Activated CD8-positive, alpha-beta memory T cell treated with anti-CD3 and anti-CD28 coated beads, Interleukin-2, amount 50 U/mL, for 1 hour (primary cell): Measurements from ENCODE around the gene ATP6V1F.

Source experiments
- DNase-seq: peaks from one replicate; pipeline ENCODE4 v3.0.0-alpha.2; 2020; ENCODE audit errors: extremely low read depth

Gene ATP6V1F

DNA sequence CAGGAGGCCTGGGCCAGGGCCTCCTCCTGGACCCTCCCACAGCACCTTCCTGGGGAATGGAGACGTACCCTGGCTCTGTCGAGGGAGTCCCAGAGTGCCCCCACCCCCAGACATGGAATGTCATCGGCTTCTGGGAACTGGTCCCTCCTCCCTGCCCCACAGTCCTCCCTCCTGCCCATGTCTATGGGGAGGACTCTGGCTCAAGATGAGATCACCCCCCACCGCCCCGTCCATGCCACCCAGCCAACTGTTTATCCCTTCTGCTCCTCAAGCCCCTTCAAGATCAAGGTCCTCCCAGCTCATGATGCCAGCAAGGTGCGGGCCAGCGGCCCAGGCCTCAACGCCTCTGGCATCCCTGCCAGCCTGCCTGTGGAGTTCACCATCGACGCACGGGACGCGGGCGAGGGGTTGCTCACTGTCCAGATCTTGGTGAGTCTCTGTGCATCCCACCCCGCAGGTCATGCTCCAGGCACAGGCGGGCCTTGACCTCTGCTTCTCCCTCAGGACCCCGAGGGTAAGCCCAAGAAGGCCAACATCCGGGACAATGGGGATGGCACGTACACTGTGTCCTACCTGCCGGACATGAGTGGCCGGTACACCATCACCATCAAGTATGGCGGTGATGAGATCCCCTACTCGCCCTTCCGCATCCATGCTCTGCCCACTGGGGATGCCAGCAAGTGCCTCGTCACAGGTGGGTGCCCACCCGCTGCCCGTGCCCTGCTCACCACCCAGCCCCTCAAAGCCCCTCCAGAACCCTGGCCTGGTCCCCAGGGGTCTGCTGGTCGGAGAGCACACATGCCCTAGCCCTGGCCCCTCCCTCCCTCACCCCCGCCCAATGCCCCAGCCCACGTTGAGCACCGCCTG lies 14.1 kb upstream of the ATP6V1F start:
- DNase-seq = no peak

DNA sequence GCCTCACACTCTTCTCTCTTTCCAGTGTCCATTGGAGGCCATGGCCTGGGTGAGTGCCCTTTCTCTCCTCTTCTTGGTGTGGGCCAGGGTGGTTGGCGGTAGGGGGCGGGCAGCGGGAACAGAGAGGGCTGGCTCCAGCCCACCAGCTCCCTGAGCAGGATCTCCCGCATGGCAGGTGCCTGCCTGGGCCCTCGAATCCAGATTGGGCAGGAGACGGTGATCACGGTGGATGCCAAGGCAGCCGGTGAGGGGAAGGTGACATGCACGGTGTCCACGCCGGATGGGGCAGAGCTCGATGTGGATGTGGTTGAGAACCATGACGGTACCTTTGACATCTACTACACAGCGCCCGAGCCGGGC lies 13.5 kb upstream of the ATP6V1F start:
- DNase-seq = no peak

DNA sequence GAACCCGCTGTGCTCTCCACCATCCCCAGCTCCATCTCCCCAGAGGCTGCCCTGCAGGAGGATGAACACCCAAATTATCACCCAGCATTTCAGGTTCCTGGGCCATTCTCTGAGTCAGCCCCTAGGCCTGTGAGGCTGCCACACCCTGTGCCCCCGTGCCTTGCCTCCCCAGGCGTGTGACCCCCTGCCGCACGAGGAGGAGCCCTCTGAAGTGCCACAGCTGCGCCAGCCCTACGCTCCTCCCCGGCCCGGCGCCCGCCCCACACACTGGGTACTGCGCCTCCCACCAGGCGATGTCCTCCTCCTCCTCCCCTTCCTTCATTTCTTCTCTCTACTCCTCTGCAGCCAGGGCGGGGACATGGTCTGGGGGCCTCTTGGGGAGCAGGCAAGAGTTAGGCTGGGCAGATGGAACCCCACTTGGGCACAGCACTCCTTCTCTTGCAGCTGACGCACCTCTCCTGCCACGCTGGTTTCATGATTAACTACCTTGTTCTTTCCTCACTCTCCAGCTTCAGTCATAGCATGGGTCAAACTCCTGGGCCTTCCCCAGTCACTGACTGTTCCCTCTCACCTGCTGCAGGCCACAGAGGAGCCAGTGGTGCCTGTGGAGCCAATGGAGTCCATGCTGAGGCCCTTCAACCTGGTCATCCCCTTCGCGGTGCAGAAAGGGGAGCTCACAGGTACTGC lies 12.7 kb upstream of the ATP6V1F start:
- DNase-seq = no peak

DNA sequence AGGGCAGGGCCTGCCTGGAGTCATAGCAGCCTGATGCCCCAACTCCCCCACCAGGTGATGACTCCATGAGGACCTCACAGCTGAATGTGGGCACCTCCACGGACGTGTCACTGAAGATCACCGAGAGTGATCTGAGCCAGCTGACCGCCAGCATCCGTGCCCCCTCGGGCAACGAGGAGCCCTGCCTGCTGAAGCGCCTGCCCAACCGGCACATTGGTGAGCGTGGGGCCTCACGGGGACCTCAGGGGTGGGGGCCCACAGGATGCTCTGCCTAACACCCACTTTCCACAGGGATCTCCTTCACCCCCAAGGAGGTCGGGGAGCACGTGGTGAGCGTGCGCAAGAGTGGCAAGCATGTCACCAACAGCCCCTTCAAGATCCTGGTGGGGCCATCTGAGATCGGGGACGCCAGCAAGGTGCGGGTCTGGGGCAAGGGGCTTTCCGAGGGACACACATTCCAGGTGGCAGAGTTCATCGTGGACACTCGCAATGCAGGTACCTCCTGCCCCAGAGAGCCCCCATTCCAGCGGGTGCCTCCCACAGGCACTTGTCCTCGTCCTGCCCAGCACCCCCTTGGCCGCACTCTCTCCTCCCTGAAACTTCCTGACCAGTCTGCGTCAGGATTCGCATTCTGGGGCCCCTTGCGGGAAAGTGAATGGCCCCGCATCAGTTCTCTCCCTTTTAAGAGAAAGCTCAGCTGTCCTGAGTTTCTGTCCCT lies 10.0 kb upstream of the ATP6V1F start:
- no peak for DNase-seq

DNA sequence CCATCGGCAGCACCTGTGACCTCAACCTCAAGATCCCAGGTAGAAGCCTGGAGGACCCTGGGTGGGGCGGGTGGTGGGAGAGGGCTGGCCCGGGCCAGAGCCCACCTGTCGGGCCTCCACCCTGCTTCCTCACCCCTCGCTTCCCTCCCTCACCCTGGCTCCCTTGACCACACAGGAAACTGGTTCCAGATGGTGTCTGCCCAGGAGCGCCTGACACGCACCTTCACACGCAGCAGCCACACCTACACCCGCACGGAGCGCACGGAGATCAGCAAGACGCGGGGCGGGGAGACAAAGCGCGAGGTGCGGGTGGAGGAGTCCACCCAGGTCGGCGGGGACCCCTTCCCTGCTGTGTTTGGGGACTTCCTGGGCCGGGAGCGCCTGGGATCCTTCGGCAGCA lies 8.9 kb upstream of the ATP6V1F start:
- no peak for DNase-seq

DNA sequence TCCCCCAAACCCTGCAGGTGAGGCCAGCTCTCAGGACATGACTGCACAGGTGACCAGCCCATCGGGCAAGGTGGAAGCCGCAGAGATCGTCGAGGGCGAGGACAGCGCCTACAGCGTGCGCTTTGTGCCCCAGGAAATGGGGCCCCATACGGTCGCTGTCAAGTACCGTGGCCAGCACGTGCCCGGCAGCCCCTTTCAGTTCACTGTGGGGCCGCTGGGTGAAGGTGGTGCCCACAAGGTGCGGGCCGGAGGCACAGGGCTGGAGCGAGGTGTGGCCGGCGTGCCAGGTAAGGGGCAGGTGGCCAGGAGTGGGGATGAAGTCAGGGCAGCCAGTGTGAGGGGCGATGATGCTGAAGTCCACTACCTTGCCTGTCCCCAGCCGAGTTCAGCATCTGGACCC lies 8.3 kb upstream of the ATP6V1F start:
- DNase-seq = no peak

DNA sequence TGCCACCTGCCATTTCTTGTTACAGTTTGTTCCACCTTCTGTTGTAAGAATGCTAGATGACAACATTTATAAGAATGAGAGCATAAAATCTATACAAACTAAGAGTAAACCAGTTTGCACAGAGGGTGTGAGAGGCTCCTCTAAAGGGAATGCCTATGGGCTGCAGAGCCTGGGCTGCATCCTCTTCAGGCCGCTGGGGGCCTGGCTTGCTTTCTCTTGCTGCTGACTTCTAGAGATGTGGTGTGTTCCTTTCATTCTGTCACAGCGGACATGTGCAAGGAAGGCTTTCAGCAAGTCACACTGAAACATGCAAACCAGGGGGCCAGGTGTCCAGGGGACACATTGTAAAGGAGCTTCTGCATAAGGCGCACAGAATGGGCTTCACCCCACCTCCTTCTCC lies 7.1 kb upstream of the ATP6V1F start:
- no peak for DNase-seq

DNA sequence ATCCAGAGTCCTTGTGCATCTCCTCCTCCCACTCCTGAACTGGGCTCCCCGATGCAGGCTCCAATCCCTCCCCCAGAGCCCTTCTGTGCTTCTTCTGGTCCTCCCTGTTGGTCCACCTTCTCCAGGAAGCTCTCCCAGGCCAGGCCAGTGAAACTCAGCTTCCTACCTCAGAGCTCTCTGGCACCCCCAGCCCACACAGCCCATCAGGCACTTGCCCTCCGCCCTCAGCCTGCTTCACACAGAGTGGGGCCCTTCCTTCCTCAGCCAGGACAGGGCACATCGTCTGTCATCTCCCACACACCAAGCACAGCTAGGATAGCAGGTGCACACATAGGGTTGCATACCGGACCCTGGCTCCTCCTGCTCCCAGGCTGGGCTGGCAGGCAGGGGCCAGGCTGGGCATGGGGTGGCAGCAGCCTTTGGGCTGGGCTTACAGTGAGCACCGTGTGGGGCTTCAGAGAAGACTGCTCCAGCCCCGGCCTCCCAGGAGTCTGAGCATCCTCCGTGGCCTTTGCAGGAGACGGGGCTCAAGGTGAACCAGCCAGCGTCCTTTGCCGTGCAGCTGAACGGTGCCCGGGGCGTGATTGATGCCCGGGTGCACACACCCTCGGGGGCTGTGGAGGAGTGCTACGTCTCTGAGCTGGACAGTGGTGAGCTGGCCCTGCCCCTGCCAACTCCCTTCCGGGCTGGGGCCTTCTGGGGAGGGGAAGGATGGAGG lies 6.5 kb upstream of the ATP6V1F start:
- no peak for DNase-seq

DNA sequence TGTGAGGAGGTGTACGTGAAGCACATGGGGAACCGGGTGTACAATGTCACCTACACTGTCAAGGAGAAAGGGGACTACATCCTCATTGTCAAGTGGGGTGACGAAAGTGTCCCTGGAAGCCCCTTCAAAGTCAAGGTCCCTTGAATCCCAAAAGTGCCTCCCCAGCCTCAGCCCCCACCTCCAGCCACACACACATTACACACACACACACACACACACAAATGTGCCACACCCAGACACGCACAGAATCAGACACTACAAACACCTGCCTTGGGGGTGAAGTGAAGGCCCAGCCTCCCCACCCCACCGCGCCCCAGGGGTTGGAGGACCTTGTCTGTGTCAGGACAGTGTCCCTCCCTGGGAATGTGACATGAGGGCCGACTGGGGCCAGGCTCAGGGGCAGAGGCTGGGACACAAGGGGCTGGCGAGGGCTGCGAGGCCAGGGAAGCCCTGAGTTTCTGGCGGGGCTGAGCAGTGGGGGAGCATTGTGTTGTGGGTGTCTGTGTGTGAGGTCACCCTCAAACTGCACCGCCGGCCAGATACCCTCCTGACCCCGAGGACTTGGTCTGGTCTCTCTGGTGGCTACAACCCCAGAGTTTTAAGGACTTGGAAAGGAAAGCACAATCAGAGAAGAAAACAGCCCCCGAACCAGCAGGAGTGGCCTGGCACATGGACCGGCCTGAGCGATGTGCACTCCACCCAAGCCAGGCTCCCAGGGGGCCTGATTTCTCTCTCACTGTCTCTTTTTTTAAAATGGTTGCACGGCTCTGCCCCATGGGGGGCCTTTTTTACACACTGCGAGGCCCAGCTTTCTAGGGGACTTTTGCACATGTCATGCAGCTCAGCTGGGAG lies 4.0 kb upstream of the ATP6V1F start:
- no peak for DNase-seq

DNA sequence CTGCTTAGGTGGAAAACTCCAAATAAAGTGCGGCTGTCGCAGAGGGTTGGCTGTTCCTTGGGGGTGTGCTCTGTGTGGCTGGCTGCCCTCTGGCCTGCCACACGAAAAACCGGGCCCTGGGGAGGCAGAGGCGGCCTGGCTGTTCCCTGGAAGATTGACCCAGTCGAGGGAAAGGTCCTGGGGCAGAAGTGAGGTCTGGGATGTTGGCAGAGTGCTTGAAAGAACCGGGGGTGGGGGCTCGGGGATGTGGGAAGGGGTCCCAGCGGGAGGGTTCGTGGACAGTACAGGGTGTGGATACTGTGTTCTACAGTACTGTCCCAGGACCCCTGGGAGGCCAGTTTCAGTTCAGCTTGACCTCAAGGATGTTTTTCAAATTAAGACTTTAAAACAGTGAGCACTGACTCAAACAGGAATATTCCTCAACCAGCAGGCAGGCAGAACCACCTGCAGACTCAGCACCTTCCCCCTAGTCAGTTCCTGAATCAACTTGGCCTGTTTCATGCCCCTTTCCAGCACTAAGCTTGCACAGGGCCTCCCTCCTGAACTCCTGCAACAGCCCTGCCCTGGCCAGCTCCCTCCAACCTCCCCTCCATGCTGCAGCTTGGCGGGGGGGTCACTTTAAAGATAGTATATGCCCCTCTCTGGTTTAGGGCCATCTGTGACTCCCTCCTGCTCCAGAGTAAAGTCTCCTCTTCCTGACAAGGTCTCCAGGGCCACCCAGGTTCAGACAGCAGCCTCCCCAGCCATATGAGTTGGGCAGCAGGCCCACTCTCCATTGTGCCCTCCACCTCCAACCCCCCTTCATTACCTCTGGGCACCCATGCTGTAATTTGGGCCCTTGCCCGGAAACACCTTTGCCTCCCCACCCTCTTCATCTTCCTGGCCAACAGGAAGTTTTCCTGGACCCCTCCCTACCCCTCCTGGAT lies 3.2 kb upstream of the ATP6V1F start:
- DNase-seq = no peak

DNA sequence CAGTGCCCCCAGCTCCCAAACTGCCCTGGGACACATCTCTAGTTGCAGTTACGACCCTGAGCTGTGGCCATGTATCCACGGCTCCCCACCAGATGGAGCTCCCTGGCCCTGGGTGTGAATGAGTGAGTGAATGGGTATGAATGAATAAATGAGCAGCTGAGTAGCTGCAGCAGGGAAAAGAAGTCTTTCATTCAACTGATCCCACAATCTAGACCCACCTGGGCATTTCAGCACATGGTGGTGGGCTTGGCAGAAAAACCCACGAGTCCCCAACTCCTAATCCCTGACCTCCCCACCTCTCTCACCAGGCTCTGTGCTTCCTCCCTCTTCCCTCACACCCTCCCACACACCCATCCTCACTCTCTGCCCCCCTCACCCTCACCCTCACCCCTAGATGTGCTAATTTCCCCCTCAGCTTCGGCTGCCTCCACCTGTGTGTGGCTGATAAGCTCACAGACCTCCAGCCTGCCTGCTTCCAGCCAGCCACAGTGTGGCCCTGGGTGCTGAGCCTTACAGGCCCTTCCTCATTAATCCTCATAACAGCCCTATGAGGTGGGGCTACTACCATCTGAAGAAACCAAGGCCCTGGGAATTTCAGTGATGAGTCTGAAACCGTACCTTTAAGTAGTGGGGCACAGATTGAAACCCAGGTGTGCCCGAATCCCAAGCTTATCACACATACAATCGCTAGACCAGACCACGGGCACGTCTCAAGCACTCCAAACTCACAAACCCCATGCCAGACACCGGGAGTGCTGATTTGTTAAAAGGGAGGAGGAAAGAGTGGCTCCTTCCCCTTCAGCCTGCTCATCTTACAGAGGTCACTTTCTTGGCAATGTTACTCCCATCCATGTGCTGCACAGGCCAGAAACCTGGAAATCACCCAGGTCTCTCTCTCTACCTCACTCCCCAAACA lies 2.2 kb upstream of the ATP6V1F start:
- no peak for DNase-seq

DNA sequence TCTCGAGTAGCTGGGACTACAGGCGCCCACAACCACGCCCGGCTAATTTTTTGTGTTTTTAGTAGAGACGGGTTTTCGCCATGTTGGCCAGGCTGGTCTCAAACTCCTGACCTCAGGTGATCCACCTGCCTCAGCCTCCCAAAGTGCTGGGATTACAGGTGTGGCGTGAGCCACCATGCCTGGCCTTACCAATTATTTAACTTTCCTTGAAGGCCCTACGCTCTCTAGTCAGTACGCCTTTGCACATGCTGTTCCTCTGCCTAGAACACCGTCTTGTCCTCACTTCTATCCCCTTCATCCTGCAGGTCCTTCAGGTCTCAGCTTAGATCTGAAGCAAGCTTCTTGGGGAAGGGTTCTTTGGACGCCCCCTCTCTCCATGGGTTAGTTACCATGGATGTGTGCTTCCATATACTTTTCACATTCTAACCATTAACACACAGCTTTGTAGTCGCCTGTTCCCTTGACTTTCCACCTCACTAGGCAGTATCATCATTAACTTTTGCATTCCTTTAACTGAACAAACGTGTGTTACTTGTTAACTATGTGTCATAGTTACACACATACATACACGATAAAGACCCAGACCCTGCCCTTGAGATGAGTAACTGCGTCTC lies 592 bp upstream of the ATP6V1F start:
- DNase-seq = no peak

DNA sequence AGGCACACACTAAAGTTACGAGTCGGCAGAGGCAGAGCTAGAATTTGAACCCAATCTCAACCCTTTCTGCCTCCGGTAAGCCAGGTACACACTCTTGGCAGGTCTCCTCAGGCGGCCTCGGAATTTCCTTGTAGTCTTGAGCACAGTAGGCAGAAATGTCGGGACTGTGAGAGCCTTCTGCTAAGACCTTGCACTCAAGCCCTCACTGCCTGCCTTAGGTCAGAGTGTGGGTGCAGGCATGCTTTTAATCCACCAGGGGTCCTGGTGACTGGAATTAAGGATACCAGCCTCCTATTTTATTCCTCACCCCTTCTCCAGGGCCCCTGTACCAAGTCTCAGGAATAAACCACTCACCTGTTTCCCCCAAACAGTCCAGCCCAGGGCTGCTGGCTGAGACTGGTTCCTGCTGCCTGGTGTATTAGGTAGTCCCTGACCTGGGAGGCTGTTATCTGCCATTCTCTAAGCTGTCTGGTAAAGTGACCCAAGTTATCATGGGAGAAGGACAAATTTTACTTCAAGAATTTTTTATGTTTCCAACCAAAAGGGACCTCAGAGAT lies 855 bp downstream of the ATP6V1F start:
- no peak for DNase-seq

DNA sequence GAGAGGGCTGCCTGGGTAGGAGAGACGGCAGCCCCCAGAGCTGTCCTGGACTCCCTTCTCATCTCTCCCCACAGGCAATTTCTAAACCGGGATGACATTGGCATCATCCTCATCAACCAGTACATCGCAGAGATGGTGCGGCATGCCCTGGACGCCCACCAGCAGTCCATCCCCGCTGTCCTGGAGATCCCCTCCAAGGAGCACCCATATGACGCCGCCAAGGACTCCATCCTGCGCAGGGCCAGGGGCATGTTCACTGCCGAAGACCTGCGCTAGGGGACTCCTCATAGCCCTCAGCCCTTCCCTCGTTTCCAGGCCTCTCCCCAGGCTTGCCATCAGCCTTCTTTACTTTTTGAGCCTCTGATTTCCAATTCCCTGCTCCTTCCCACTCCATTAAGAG lies 2.6 kb downstream of the ATP6V1F start:
- no peak for DNase-seq

DNA sequence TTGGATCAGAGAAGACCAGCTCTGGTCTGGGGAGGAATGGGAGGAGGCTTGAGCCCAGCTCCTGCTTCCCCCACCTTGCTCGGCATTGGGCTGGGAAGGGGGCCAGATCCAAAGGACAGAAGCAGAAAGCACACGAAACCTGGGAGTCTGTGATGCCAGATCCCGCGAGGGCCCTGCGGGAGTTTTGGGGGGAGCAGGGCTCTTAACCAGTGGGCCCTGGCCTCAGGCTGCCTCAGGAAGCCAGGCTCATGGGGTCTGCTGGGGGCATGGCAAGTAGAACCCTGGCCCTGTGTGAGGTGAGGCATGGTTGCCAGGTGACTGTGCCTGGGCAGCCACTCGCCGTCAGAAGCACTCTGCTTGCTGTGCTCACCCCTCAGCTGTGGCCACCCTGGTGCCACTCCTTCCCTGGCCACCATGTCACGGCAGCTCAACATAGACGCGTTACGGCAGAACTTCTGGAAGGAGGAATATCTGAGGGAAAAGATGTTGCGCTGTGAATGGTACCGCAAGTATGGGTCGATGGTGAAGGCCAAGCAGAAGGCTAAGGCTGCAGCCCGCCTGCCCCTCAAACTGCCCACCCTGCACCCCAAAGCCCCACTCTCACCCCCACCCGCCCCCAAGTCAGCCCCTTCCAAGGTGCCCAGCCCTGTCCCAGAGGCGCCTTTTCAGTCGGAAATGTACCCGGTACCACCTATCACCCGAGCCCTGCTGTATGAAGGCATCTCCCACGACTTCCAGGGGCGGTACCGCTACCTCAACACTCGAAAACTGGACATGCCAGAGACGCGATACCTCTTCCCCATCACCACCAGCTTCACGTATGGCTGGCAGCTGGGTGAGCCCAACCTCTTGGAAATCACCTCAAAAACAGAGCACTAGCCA lies 3.6 kb downstream of the ATP6V1F start:
- no peak for DNase-seq

DNA sequence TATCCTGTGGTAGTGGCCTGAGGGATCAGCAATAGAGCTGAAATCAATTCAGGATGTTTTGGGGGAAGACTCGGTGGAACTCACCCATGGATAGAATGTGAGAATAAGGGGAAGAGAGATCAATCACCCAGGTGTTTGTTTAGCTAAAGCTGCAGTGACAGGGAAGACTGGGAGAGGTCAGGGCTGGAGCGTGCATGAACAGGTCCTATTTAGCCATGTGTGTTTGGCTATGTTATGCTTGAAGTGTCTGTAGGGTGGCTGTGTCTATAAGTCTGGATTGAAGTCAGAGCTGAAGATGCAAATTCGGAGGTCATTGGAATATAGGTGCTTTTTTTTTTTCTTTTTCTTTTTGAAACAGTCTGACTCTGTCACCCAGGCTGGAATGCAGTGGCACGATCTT lies 4.6 kb downstream of the ATP6V1F start:
- no peak for DNase-seq
